Thyroid gland (tissue), 4 donors: ENCODE data around the gene BGN. TPM values are rescaled to one million over a fixed set of nuclear protein-coding genes. Genes with fewer than 3 reads are reported as not detected.

Experiments used
- DNase-seq, 2 donors: peaks; one replicate each; pipeline ENCODE4 v3.0.0-alpha.2; 2019
- H3K27ac ChIP-seq, 3 donors: fragments of 200-600 bp; sonication (generic); 1 replicate in 2 of 3; 2 replicates in 1 of 3; pipeline ENCODE4 v1.5.1; 2016 to 2019; ENCODE audit warnings: mild to moderate bottlenecking in 1 of 3, moderate library complexity in 1 of 3
- H3K27me3 ChIP-seq: fragments of 200-600 bp; sonication (generic); one replicate; pipeline ENCODE4 v1.5.1; 2019
- H3K36me3 ChIP-seq, 2 donors: fragments of 200-600 bp; sonication (generic); one replicate each; pipeline ENCODE4 v1.5.1; 2016 to 2019
- H3K4me1 ChIP-seq, 2 donors: fragments of 200-600 bp; sonication (generic); one replicate each; pipeline ENCODE4 v1.5.1; 2017 to 2019
- H3K4me3 ChIP-seq, 3 donors: fragments of 200-600 bp; sonication (generic); replicated peaks in 1 of 3; 1 replicate in 2 of 3; 2 replicates in 1 of 3; pipeline ENCODE4 v1.5.1; 2016; ENCODE audit warnings: mild to moderate bottlenecking in 1 of 3
- H3K9me3 ChIP-seq: fragments of 200-600 bp; sonication (generic); one replicate; pipeline ENCODE4 v1.5.1; 2017
- CTCF ChIP-seq, 6 experiments: fragments of 200-600 bp in 3 of 6; fragments of 450-650 bp in 3 of 6; sonication (generic) in 3 of 6; IDR thresholded peaks; one replicate each; pipeline ENCODE4 v1.5.1; 2016 to 2019; ENCODE audit warnings: antibody characterized with exemption in 6 of 6, mild to moderate bottlenecking in 2 of 6, inconsistent platforms in 1 of 6, moderate library complexity in 1 of 6
- POLR2A ChIP-seq, 2 donors: fragments of 450-650 bp; IDR thresholded peaks; one replicate each; pipeline ENCODE4 v1.6.1; 2017; ENCODE audit warnings: antibody characterized with exemption in 2 of 2, mild to moderate bottlenecking in 2 of 2, moderate library complexity in 1 of 2
- WGBS, 2 donors: methylation state at CpG; one replicate each; pipeline ENCODE4 v1.1.5; 2017; 5-methylcytosine and 5-hydroxymethylcytosine counted together
- intact Hi-C: fragments of 100-400 bp; cut with DNase I; formaldehyde crosslinking; loops from one replicate; pipeline ENCODE4 v1.15.1; 2023
- total RNA-seq, 4 donors: library from RNA; depleted of rRNA; stranded (reverse); fragments of >200 nt; gene quantifications; one replicate each; pipeline ENCODE4 v1.2.3, GENCODE V29; 2016

The BGN gene
- total RNA-seq, 4 donors from 2014 or later: 51.0 to 84.0 (median 68.6) TPM

DNA sequence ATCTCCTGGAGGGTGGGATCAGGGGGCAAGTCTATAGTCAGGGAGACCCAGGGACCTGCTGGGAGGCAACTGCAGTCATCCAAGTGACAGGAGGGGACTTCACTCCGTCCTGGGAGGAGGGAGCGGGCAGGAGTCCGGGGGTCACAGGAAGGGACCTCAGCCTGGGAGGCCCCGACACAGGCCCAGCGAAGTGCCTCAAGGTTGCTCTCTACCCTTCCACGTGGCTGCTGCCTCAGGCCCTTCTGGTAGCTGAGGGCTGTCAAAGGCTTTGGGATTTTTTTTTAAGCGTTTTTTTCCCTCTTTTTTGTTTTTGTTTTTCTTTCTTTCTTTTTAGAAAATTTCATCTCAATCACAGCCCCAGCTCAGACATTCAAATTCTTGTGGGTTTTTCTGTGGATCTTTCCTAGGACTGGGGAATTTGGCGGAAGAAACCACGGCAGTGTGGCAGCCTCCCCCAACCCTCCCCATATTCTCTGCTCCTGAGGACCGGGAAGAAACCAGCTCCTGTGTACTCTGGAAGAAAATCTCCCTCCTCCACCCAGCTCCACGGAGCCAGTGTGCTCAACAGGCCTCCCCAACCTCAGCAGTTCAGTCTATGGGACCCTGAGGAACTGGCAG is 23.0 kb upstream of the BGN start:
- no peaks in the 10 kb centered on the region for H3K27me3 ChIP-seq
- no peak overlapping the region for H3K27ac ChIP-seq
- H3K4me3 ChIP-seq: no peak overlapping the region
- H3K9me3 ChIP-seq: no peaks in the 10 kb centered on the region
- intact Hi-C loops: no loop called here
- DNase-seq: no peak
- WGBS, 2 donors: 74 to 76% methylated on average over 10 to 11 of the region's 11 CpGs
- no peak for TF ChIP-seq CTCF (IDR thresholded peaks at IDR 0.05)
- no peak for TF ChIP-seq POLR2A (IDR thresholded peaks at IDR 0.05)
- H3K4me1 ChIP-seq: peaks cover 9 to 15% of the 10 kb centered on the region in 2 donors
- H3K36me3 ChIP-seq: no peaks in the 10 kb centered on the region

DNA sequence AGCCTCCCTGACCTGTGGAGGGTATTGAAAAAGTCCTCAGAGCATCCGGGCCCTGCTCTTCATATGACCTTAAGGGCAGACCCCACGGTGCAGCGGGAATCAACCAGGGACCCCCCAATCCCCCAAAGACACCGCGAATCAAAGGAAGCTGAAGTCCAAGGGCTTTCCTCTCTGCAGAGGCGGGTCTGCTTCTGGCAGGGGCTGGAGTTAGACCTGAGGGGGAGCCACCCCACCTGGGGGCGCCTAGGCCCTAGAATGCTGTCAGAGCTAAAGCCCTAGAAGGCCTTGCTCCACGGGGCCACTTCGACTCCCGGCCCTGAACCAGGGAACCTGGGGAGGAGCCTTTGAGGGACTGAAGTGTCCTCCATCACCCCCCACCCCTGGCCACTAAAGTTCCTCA is 21.7 kb upstream of the BGN start:
- intact Hi-C loops: no loop called here
- Histone ChIP-seq H3K27me3 (no peaks in the 10 kb centered on the region), H3K4me1 (peaks cover 9 to 15% of the 10 kb centered on the region in 2 donors), H3K9me3 (no peaks in the 10 kb centered on the region), H3K36me3 (no peaks in the 10 kb centered on the region), H3K27ac (no peak overlapping the region), H3K4me3 (no peak overlapping the region)
- TF ChIP-seq POLR2A (IDR thresholded peaks at IDR 0.05) (no peak), CTCF (IDR thresholded peaks at IDR 0.05) (no peak)
- 99% methylated on average over 6 of the region's 10 CpGs; no CpG with 5 or more reads in 1 of the 2 donors for WGBS, 2 donors
- no peak for DNase-seq

- Histone ChIP-seq H3K4me1 (peaks cover 6 to 10% of the 10 kb centered on the region in 2 donors), H3K9me3 (no peaks in the 10 kb centered on the region), H3K27ac (no peak overlapping the region), H3K36me3 (no peaks in the 10 kb centered on the region), H3K27me3 (no peaks in the 10 kb centered on the region), H3K4me3 (no peak overlapping the region)
- intact Hi-C loops: no loop called here
- no CpG with 5 or more reads among the region's 10 CpGs for WGBS, 2 donors
- TF ChIP-seq POLR2A (IDR thresholded peaks at IDR 0.05) (no peak), CTCF (IDR thresholded peaks at IDR 0.05) (no peak)
- no peak for DNase-seq
These were observed 20.5 kb upstream of the BGN start for GRCh38 chrX:153474266-153474665.

DNA sequence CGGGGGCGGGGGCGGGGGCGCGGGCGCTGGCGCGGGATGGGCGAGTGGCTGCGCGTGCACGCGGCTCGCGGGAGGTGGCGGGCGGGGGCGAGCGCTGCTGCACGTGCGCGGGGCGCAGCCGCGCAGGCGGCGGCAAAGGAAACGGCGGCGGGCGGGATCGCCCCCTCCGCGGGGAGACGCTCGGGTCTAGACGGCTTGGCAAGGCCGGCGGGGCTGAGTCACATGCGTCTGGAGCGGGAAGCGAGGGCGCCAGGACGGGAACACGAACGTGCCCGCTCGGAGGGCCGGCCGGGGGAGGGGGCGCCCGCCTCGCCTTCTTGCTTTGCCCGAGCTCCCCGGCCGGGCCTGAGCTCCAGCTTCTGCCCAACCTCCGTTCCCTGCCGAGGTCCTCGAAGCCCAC is 20.1 kb upstream of the BGN start:
- WGBS, 2 donors: 0 to 4% methylated on average over 3 to 16 of the region's 59 CpGs
- Histone ChIP-seq H3K9me3 (no peaks in the 10 kb centered on the region), H3K4me3 (no peak overlapping the region), H3K4me1 (peaks cover 2 to 5% of the 10 kb centered on the region in 2 donors), H3K36me3 (no peaks in the 10 kb centered on the region), H3K27me3 (no peaks in the 10 kb centered on the region), H3K27ac (peak overlapping the region in 1 of 3 donors; percentile 24)
- intact Hi-C loops: no loop called here
- peak; percentile 63 to 66 for DNase-seq
- TF ChIP-seq CTCF (IDR thresholded peaks at IDR 0.05) (no peak), POLR2A (IDR thresholded peaks at IDR 0.05) (no peak)

DNA sequence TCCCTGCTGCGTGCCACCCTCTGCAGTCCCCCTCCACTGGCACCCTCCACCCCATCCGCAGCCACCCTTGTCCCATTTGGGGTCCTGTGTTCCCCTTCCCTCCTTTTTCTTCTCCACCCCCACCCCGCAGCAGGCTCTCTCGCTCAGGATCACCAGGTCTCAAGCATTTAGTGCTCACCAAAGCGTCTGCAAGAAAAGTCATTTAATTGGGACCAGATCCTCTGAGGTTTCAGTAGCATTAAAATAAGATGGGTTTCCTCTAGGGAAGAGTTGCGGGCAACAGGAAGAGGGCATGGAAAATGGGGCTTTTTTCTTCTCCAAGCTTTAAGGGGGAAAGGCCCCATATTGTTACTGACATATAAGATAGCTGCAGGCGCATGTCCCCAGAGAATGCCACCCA is 19.5 kb upstream of the BGN start:
- Histone ChIP-seq H3K36me3 (no peaks in the 10 kb centered on the region), H3K9me3 (no peaks in the 10 kb centered on the region), H3K4me1 (peaks cover 0 to 5% of the 10 kb centered on the region in 2 donors), H3K27ac (peak overlapping the region in 1 of 3 donors; percentile 24), H3K27me3 (no peaks in the 10 kb centered on the region), H3K4me3 (no peak overlapping the region)
- 80 to 85% methylated on average over 7 of the region's 7 CpGs for WGBS, 2 donors
- TF ChIP-seq CTCF (IDR thresholded peaks at IDR 0.05): no peak
- TF ChIP-seq POLR2A (IDR thresholded peaks at IDR 0.05): no peak
- no peak for DNase-seq
- intact Hi-C loops: no loop called here
